GM12878 (cell line): ENCODE results near the gene PRM2. TPM values are rescaled to one million over a fixed set of nuclear protein-coding genes. Genes with fewer than 3 reads are reported as not detected.

Experiments used
- FOXK2 ChIP-seq: fragments of 450-650 bp; IDR thresholded peaks from 2 replicates; pipeline ENCODE4 v1.6.1; 2017; ENCODE audit warnings: mild to moderate bottlenecking, moderate library complexity
- GATAD2B ChIP-seq: fragments of 450-650 bp; conservative IDR thresholded peaks from 2 replicates; pipeline ENCODE4 v1.6.1; 2017; ENCODE audit warnings: low read depth, mild to moderate bottlenecking, moderate library complexity
- HDAC6 ChIP-seq: fragments of 200-600 bp; sonication (generic); IDR thresholded peaks from one replicate; pipeline ENCODE4 v1.8.0; 2017; ENCODE audit warnings: antibody characterized with exemption; ENCODE audit not compliant: unreplicated experiment
- MXI1 ChIP-seq: fragments of 150-350 bp; IDR thresholded peaks from 2 replicates; pipeline ENCODE4 v1.6.1; 2011; ENCODE audit warnings: low read depth, mild to moderate bottlenecking, inconsistent platforms, low read length, improper control_type of control experiment
- NR2C2 ChIP-seq: IDR thresholded peaks from 2 replicates; pipeline ENCODE4 v1.6.1; 2011; ENCODE audit warnings: borderline replicate concordance, low read depth; ENCODE audit not compliant: control insufficient read depth, insufficient read length
- SMC3 ChIP-seq: IDR thresholded peaks from 2 replicates; pipeline ENCODE4 v1.6.1; 2011; ENCODE audit warnings: low read length, improper control_type of control experiment, borderline replicate concordance
- TARDBP ChIP-seq: IDR thresholded peaks from 2 replicates; pipeline ENCODE4 v1.6.1; 2016; ENCODE audit warnings: borderline replicate concordance
- TCF3 ChIP-seq: IDR thresholded peaks from 2 replicates; pipeline ENCODE4 v1.6.1; 2012; ENCODE audit warnings: low read depth, mild to moderate bottlenecking, low read length, borderline replicate concordance; ENCODE audit not compliant: insufficient read depth
- YY1 ChIP-seq: IDR thresholded peaks from 2 replicates; pipeline ENCODE4 v1.6.1; 2011; ENCODE audit warnings: low read depth, mild to moderate bottlenecking, low read length
- ZBED1 ChIP-seq: IDR thresholded peaks from 2 replicates; pipeline ENCODE4 v1.6.1; 2016; ENCODE audit warnings: borderline replicate concordance
- polyA plus RNA-seq, 11 experiments: library from polyadenylated mRNA; depleted of rRNA in 4 of 11; unstranded in 6 of 11; stranded (reverse) in 5 of 11; fragments of >200 nt; fragmentation: Nextera tagmentation in 4 of 11; fragmentation: Illumina TruSeq in 1 of 11; extraction: Ambion mirVana in 4 of 11; extraction: Trizol in 1 of 11; gene quantifications; 1 replicate in 1 of 11; 2 replicates in 10 of 11; pipeline versions ENCODE4 v1.2.1 to v1.2.3, GENCODE V29; 2011 to 2016; ENCODE audit warnings: inconsistent platforms in 2 of 11, missing spikeins in 2 of 11, low read depth in 1 of 11
- total RNA-seq, 4 experiments: library from RNA; depleted of rRNA in 3 of 4; stranded (reverse); fragments of >200 nt in 3 of 4; fragmentation: Illumina TruSeq in 1 of 4; extraction: Trizol in 1 of 4; gene quantifications; 2 replicates each; pipeline versions ENCODE4 v1.2.1 to v1.2.3, GENCODE V29; 2013 to 2021
- TF ChIP-seq, protein P1 (sequence below): fragments of 450-650 bp; IDR thresholded peaks from 2 replicates; pipeline ENCODE4 v1.6.1; 2016; ENCODE audit warnings: mild to moderate bottlenecking, moderate library complexity, borderline replicate concordance
- TF ChIP-seq, protein P2 (sequence below): IDR thresholded peaks from 2 replicates; pipeline ENCODE4 v1.6.1; 2012; ENCODE audit warnings: mild to moderate bottlenecking, low read depth, low read length
- TF ChIP-seq, protein P3 (sequence below): fragments of 450-650 bp; conservative IDR thresholded peaks from 2 replicates; pipeline ENCODE4 v1.6.1; 2017; ENCODE audit warnings: mild to moderate bottlenecking, moderate library complexity
- TF ChIP-seq, protein P4 (sequence below): fragments of 450-650 bp; formaldehyde crosslinking; IDR thresholded peaks from 2 replicates; pipeline ENCODE4 v1.4.0; 2020; ENCODE audit warnings: mild to moderate bottlenecking, moderate library complexity

The PRM2 gene
- total and polyA plus RNA-seq, 10 of the 15 experiments (the other 5 are each of a cell fraction or from before 2014, with no cell fraction given): not detected

DNA sequence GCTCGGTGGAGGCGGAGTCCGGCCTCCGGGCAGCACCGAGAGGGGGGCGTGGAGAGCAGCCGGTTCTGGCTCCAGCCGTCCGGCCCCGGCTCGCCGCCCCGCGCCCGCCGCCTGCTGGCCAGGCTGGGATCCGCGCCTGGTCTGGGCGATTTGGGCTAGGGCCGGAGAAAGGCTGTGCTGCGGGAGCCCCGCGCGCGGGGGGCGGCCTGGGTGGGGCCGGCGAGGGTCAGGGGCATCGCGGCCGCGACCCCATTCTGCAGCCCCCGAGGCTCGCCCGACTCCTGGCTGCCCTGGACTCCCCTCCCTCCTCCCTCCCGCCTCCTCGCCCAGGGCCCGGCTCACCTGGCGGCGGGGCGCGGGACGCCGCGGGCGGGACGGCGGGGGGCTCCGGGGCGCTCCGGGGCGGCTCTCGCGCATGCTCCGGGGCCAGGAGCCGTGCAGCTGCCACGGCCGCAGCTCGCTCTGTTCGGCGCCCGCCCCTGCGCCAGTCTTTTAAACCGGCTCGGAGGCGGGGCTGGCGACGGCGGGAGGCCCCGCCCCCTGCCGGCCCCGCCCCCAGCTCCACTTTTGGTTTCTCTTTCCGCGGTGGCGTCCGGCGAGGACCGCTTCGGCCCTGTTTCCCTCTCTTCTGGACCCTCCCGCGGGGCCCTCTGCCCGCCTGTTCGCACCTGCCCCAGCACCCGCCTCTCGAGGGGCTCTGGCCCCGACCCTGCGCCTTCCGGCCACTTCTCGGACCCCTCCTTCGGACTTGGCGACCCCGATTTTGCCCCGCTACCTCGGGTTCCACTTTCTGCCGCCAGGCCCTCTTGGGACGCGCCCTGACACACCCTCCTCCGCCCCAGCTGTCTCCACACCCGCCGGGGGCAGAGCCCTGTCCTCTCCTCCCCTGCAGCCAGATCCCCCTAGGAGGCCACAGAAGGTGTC, 20.3 kb downstream of the PRM2 start, which contains the start of gene SOCS1 (continued):
- TF ChIP-seq, protein P1, sequence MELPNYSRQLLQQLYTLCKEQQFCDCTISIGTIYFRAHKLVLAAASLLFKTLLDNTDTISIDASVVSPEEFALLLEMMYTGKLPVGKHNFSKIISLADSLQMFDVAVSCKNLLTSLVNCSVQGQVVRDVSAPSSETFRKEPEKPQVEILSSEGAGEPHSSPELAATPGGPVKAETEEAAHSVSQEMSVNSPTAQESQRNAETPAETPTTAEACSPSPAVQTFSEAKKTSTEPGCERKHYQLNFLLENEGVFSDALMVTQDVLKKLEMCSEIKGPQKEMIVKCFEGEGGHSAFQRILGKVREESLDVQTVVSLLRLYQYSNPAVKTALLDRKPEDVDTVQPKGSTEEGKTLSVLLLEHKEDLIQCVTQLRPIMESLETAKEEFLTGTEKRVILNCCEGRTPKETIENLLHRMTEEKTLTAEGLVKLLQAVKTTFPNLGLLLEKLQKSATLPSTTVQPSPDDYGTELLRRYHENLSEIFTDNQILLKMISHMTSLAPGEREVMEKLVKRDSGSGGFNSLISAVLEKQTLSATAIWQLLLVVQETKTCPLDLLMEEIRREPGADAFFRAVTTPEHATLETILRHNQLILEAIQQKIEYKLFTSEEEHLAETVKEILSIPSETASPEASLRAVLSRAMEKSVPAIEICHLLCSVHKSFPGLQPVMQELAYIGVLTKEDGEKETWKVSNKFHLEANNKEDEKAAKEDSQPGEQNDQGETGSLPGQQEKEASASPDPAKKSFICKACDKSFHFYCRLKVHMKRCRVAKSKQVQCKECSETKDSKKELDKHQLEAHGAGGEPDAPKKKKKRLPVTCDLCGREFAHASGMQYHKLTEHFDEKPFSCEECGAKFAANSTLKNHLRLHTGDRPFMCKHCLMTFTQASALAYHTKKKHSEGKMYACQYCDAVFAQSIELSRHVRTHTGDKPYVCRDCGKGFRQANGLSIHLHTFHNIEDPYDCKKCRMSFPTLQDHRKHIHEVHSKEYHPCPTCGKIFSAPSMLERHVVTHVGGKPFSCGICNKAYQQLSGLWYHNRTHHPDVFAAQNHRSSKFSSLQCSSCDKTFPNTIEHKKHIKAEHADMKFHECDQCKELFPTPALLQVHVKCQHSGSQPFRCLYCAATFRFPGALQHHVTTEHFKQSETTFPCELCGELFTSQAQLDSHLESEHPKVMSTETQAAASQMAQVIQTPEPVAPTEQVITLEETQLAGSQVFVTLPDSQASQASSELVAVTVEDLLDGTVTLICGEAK: no peak
- TF ChIP-seq TCF3 (peak; percentile 87), NR2C2 (no peak), HDAC6 (peak; percentile 78), YY1 (peak; percentile 35; the same call in 1 of the 2 replicates), MXI1 (peak; percentile 13; the same call in 1 of the 2 replicates), GATAD2B (peak; percentile 99), TARDBP (0 out of 2 replicates have a peak, but pooled peaks have one; percentile 32), SMC3 (peak; percentile 62), ZBED1 (no peak), FOXK2 (peak; percentile 75)
- TF ChIP-seq, protein P2, sequence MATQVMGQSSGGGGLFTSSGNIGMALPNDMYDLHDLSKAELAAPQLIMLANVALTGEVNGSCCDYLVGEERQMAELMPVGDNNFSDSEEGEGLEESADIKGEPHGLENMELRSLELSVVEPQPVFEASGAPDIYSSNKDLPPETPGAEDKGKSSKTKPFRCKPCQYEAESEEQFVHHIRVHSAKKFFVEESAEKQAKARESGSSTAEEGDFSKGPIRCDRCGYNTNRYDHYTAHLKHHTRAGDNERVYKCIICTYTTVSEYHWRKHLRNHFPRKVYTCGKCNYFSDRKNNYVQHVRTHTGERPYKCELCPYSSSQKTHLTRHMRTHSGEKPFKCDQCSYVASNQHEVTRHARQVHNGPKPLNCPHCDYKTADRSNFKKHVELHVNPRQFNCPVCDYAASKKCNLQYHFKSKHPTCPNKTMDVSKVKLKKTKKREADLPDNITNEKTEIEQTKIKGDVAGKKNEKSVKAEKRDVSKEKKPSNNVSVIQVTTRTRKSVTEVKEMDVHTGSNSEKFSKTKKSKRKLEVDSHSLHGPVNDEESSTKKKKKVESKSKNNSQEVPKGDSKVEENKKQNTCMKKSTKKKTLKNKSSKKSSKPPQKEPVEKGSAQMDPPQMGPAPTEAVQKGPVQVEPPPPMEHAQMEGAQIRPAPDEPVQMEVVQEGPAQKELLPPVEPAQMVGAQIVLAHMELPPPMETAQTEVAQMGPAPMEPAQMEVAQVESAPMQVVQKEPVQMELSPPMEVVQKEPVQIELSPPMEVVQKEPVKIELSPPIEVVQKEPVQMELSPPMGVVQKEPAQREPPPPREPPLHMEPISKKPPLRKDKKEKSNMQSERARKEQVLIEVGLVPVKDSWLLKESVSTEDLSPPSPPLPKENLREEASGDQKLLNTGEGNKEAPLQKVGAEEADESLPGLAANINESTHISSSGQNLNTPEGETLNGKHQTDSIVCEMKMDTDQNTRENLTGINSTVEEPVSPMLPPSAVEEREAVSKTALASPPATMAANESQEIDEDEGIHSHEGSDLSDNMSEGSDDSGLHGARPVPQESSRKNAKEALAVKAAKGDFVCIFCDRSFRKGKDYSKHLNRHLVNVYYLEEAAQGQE: peak; percentile 50; the same call in 1 of the 2 replicates
- TF ChIP-seq, protein P3, sequence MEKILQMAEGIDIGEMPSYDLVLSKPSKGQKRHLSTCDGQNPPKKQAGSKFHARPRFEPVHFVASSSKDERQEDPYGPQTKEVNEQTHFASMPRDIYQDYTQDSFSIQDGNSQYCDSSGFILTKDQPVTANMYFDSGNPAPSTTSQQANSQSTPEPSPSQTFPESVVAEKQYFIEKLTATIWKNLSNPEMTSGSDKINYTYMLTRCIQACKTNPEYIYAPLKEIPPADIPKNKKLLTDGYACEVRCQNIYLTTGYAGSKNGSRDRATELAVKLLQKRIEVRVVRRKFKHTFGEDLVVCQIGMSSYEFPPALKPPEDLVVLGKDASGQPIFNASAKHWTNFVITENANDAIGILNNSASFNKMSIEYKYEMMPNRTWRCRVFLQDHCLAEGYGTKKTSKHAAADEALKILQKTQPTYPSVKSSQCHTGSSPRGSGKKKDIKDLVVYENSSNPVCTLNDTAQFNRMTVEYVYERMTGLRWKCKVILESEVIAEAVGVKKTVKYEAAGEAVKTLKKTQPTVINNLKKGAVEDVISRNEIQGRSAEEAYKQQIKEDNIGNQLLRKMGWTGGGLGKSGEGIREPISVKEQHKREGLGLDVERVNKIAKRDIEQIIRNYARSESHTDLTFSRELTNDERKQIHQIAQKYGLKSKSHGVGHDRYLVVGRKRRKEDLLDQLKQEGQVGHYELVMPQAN: peak; percentile 83
- TF ChIP-seq, protein P4, sequence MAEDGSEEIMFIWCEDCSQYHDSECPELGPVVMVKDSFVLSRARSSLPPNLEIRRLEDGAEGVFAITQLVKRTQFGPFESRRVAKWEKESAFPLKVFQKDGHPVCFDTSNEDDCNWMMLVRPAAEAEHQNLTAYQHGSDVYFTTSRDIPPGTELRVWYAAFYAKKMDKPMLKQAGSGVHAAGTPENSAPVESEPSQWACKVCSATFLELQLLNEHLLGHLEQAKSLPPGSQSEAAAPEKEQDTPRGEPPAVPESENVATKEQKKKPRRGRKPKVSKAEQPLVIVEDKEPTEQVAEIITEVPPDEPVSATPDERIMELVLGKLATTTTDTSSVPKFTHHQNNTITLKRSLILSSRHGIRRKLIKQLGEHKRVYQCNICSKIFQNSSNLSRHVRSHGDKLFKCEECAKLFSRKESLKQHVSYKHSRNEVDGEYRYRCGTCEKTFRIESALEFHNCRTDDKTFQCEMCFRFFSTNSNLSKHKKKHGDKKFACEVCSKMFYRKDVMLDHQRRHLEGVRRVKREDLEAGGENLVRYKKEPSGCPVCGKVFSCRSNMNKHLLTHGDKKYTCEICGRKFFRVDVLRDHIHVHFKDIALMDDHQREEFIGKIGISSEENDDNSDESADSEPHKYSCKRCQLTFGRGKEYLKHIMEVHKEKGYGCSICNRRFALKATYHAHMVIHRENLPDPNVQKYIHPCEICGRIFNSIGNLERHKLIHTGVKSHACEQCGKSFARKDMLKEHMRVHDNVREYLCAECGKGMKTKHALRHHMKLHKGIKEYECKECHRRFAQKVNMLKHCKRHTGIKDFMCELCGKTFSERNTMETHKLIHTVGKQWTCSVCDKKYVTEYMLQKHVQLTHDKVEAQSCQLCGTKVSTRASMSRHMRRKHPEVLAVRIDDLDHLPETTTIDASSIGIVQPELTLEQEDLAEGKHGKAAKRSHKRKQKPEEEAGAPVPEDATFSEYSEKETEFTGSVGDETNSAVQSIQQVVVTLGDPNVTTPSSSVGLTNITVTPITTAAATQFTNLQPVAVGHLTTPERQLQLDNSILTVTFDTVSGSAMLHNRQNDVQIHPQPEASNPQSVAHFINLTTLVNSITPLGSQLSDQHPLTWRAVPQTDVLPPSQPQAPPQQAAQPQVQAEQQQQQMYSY (CRISPR knock-in tag): 0 out of 2 replicates have a peak, but pooled peaks have one; percentile 50
